RPMI7951 (cell line): ENCODE data around the gene FSHR. TPM values are rescaled to one million over a fixed set of nuclear protein-coding genes. Genes with fewer than 3 reads are reported as not detected.

Experiments used
- DNase-seq: peaks from one replicate; pipeline ENCODE4 v3.0.0-alpha.2; 2012; ENCODE audit warnings: low read depth
- total RNA-seq: library from RNA; depleted of rRNA; stranded (reverse); fragments of >200 nt; shearing (Covaris generic); gene quantifications from 2 replicates; pipeline ENCODE4 v1.2.3, GENCODE V29; 2014

FSHR gene
- total RNA-seq, 1 experiment from 2014 or later, result not detected

DNA sequence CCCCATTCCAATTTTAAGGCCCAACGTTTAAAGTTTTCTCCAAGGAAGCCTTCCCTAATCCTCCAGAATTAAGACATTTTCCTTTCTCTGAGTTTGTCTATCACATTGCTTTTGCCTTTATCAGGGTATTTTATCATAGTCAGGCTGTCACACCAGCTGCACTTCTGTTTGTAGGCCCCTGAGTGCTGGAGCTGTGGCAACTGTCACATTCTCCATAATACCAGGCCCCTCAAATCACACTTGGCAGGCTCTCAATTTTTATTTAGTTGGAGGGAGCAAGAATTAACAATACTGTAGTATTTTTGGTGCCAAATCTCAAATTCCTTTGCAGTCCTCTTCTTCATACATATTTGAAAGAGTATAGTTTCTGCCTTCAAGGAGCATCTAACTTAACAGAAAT lies 122.2 kb downstream of the FSHR start:
- DNase-seq, result no peak

DNA sequence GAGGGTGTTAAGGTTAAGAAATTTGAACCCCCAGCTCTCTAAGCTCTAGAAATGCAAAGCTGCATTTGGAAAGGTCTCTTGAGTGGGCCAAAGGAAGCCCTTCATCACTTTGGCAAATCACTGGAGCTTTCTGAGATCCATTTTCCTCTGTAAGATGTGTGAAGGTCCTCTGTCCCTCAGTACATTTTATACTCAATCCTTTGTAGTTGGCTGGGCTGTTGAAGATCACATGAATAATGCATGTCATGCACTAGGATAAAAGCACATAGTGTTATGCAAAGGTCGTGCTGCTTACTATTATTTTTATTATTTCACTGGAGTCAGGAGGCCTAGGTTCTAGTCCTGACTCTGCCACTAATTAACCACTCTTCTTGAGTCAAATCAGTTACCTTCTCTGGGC lies 124.9 kb downstream of the FSHR start:
- DNase-seq, result no peak

DNA sequence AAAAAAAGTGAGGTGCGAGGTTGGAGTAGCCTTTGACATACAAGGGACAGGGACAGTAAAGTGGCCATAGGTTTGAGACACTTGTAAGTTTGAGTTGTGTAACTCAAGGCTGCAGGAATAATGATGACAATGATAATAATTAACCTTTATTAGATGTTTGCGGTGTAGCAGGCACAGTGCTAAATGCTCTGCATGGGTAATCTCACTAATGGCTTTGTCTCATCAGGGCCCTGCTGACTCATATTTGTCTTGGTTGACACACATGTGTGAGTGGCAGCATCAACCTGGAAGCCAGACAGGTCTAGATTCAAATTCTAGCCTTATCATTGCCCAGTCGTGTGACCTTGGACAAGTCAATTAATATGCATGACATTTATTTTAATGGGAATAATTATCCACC lies 126.2 kb downstream of the FSHR start:
- DNase-seq, result no peak

DNA sequence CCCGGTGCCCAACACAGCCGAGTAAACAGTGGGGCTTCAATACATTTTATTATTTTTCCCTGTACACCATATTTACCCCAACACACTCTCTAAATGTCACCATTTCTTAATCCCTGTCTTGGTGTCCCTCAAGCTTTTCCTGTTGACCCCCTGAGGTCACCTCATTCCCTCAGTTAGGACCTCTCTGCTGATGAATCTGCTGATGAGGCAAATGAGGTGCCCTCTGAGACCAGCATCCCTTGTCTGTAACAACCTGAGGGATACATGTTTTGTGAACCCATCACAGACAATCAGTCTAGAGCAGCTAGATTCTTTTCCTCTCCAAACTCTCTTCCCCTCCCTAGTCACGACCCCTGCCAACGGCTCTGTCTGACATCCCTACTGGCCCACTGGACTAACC lies 127.6 kb downstream of the FSHR start:
- DNase-seq, result no peak

DNA sequence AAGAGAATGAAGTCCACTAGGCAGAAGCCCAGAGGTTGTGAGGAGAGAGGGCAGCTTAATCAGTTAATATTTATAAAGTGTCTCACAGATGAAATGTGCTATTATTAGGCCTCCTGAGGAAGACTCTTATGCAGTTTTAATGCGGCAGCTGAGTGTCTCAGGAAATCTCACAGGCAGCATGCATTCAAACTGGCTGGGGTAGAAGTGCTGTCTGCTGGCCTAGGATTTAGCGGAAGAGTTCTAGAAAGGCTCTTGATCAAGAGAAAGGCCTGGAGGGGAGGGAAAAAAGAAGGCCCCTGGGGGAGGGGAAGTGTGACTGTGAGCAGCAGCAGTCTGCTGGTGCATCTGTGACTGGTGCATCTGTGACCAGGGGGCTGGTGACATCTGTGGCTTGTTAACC lies 133.0 kb downstream of the FSHR start:
- no peak for DNase-seq

DNA sequence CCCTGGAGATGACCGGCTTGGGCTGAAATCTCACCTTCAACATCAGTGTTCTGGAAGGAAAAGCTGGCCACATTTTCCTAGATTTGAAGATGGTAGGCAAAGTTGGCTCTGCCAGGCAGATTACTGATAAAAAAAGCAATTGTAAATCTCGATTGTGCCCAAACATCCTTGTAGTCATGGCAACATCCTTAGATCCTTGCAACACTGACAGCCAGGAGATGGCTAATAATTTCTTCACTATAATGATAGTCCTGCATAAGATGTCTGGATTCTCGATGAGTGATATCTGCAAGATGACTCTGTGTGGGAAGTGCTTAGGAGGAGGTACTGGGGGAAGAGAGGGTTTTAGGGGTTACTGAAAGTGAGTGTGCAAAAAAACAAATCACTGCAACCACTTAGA lies 149.1 kb downstream of the FSHR start:
- DNase-seq, result no peak

DNA sequence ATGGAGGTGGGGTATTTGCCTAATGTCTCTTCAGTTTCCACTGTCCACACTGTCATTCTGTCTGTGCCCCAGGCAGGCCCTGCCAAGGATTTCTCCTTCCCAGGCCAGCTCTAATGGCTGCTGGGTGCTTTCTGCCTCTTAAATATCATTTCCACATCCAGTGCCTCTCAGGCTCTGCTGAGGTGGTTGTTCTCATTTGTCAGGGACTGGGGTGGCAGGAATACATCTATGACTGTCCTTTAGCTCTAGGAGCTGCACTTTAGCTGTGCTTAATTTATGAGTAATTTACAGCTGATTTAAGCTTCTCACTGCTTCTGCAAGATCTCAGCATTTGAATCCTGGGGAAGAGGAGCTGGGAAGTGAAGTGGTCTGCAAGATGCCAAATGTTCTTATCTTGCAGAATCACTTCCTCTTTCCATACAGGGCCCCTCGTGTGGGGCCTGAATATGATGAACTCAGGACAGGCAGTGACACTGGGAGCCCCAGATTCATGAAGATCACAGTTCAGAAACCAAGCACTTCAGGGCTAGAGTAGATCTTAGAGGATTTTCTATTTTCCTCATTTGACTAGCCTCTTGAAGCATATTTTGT lies 150.2 kb downstream of the FSHR start:
- DNase-seq, result no peak

DNA sequence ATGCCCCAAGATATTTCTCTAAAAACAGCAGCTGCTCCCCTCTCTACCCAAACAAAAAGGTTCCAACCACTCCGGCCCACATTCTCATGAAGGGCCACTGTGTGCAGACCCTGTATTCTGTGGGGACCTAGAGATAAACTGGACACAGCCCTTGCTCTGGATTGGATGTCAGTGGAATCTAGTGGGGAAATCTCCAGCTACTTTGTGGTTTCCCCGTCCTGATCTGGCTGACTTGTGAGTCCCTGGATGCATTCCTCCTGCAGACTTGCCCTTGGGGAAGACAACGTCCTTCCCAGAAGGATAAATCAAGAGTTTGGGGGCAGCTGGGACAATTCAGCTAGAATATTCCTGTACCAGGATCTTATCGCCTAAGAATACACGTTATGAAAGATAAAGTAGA lies 151.1 kb downstream of the FSHR start:
- no peak for DNase-seq

DNA sequence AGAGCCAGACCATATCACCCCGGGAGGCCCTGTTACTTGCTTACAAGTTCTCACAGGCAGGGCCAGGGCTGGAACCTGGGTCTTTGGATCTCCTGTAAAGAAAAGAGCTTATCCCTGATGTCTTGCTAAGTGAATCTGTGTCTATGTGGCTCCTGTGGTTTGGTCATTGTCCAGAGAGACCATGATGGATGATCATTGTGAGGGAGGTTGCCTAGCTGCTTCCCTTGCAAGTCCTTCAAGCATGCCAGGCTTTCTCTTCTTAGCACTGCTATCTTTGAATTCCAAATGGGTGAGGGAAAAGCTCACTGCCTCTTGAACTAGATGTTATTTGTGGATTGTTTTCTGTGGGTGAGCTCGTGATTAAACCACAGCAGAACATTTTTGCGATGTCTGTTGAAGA lies 151.6 kb downstream of the FSHR start:
- DNase-seq, result peak; percentile 1

DNA sequence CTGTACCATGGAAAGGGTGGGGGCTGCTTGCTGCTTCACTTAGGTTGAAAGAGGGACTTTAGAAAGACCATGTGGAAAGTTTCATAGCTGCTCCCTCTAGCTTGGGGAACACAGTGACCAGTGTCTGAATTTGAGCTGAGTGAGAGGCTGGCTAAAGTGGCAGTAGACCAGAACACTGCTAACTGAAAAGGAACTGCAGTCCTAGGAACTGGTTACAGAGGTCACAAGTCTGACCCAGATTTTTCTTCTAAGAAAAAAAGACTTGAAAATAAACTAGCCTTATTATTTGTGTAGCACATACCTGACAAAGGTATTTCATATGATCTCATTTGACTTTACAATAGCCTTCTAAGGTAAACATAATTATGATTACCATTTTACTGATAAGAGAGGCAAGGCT lies 153.6 kb downstream of the FSHR start:
- DNase-seq, result no peak

DNA sequence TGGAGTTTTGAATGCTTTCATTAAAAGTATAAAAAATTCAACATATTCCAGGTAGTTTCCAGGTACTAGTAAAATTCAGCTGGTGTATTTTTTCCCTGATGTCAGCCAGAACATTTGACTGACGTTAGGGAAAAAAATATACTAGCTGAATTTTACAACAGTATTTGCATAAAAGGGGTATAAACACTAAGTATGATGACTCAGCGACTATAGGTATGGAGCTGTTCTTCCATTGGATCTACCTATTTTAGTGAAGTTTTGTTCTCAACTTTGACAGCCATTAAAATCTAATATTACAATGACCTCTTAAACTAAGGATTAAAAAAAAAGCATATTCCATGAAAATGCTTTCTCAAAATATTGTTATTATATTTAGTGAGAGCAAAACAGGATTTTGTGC lies 155.9 kb downstream of the FSHR start:
- DNase-seq, result no peak

DNA sequence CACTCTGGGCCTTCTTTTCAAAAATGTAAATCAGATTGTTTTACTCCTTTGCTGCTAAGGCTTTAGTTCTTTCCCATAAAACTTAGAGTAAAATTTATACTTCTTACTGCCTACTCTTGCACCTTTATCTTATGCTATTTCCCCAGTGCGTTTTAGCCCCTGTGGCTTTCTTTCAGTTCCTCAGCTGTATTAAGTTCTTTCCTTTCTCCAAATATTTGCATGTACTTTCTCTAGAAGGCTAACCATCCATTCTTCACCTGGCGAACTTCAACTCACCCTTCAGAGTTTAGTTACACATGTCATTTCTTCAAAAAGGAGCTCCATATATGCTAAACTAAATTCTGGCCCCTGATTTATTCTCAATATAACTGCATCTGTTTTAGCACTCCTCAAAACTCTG lies 160.7 kb downstream of the FSHR start:
- DNase-seq, result no peak

DNA sequence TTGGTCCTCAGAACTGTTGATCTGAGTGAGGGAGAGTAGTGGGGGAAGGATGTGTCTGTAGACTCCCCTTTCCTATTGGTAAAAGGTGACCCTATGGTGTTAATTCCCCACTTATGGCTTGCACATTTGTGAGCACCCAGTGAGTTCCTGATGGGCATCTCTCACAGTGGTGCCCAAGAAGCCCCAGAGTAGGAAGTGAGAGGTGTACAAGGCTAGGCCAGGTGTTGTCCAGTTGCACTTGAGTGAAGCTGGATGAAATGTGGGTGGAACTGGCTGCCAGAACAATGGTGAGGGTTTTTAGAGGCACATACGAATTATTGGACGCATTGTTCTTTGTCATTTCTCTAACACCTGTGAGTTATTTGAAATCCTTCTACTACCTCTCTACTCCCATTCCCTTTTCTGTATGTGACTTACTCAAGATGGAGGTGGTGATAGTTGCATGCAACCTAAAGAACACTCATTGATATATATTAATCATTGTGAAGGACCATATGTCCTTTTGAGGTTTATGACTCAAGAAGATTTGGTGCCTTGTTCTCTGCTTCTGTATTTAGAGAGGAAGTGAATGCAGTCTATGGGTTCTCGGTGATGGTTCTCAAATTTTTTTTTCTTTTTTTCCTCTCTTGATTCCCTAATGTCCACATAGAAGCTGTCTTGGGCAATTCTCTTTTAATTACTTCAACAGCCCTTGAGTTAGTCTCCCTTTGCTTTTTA lies 162.7 kb downstream of the FSHR start:
- DNase-seq, result no peak

DNA sequence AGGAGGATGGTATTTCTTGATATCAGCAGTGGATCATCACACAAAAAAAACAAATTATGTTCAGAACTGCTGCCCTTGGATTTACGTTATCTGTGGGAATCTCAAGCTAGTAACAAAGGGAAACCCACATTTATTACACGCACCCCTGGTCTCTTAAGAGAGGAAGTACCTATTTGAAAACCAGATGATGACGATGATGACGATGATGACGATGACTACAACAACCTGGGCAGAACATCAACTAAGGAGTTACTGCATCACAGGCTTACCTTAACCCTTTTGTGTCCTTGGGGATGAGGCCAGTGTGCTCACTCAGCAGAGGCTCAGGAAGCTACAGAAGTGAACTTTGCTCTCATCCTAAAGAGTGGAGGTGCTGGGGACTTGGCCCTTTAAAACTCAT lies 169.4 kb downstream of the FSHR start:
- no peak for DNase-seq

DNA sequence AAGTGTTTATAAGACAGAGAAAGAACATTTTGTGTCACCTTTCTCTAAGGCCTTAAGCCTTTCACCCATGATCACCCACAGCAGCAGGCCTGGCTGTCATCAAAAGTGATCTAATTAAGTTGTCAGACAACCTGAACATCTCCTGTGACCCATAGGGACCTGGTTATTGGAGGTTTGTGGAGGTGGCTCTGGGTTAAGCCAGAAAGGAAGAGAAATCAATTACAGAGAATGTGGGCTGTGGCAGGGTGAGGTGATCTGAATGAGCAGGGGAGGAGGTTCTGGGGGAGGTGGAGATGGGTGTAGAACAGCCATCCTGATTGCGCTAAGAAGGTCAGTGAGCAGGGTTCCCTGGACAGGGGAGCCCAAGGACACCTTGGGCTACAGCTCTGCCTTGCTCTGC lies 170.8 kb downstream of the FSHR start:
- DNase-seq, result no peak

DNA sequence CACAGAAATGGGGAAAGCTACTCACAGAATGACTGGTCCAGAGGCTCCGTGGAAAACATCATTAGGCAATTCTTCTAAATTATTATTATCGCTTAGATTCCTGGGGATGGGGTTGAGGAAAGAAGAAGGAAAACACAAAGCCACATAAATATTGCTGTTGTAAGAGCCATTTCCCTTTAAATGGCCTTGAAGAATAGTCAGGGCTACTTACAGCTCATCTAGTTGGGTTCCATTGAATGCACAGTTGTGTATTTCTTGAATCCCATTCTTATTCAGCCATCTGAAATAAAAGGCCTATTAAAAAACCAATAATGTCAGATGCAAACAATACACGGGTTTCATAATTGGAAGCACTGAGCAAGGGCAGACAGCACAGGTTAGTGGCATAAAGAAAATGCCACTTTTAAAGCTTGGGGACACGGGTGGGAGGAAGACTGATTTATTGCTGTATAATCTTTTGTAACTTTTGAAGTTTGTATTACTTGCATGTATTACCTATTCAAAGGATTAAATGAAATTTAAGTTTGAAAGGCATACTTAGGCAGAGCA lies 171.4 kb downstream of the FSHR start:
- DNase-seq, result no peak

DNA sequence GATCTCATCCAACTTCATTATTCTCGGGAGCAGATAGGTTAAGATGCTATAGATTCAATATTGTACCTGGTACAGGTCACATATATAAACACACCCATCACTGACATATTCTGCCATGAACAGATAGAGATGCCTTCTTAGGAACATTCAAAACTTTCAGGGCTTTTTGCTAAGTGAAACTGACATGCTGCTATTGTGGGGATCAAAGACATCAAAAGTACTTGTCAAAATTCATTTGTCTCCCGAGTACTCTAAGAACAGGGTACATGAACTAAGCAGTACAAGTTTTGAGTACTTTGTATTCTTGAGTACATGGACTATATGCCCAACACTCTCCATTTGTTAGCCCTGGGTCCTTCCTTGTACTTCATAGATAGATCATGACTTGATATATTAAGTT lies 173.5 kb downstream of the FSHR start:
- DNase-seq, result no peak

DNA sequence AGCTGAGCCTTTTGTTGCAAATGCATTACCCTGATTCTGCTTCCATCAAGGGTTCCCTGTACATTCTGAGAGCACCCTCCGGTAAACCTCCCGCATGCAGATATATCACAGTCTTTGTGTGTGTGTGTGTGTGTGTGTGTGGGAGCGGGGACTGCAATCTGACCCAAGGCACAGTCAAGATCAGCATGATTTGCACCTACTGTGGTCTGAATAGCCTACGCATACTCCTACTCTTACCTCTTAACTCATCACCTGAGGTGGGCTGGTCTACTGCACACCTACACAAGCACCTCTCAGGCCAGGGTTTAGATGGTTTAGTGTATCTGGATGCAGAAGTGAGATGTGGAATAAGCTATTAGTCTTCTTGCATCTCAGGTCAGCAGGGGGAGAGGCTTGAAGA lies 174.6 kb downstream of the FSHR start:
- no peak for DNase-seq

DNA sequence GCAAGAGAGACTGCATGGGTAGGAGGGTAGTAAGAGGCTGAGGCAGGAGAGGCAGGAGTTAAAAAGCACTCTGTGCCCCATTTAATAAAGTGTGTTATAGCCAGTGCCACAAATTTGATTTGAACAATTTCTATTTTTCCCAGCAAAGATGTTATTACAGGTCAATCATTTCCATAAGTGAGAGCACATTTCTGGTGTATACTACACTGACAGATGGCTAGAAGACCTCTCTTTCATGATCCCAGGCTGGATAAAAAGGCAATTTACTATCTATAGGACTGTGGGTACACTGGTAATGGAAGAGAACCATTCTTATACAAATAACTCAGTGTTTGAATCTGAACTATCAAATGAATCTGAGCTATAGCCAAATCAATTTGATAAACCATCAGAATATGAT lies 176.2 kb downstream of the FSHR start:
- no peak for DNase-seq

DNA sequence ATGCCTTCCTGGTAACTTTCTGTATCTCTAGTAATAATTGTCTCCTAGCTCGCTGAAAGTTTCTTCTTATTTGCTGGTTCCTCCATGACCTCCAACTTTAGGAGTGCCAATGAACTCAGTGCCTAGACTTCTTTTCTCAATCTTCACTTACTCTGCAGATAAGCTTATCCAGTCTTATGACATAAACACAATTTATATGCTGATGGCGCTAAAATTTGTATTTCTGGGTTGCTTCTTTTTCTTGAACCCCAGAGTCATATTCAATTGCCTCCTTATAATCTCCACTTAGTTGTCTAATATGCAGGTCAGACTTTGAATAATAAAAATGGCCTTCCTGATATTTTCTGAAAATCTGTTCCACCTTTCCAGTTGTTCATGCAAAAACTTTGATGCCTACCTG lies 182.5 kb downstream of the FSHR start:
- DNase-seq, result no peak

DNA sequence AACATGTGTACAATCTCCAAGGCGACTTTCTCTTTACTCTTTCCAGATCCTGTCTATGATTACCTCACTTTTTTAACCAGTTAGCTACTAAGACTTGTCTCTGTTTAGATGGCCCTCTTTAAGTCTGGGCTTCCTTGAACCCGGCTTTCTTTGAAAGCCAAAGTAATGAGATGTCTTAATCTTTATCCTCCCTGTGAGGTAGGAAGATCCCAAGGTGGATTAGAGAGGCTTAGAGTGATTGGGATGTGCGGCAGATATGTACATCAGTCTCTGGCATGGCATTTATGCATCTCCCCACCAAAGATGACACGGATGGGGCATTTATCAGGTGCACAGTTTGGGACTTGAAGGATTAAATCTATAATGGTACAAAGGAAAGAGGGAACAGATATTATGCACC lies 186.3 kb downstream of the FSHR start:
- no peak for DNase-seq

DNA sequence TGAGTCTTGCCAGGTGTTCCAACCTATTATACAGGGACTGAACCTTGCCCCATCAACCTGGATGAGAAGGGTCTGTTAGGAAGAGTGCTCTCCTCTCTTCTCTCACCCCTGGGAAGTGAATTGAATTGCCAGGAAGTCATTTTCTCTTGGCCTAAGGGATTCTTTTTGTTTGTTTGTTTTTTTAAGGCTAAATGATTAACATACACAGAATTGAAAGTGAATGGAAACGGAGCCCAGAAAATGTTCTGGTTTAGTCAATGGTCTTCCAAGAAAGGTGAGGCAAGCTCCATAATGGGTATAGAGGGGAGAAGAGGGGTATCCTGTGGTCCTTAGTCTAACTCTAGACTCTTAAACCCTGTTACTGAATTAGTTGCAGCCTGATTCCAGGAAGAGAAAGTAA lies 189.1 kb downstream of the FSHR start:
- DNase-seq, result no peak

DNA sequence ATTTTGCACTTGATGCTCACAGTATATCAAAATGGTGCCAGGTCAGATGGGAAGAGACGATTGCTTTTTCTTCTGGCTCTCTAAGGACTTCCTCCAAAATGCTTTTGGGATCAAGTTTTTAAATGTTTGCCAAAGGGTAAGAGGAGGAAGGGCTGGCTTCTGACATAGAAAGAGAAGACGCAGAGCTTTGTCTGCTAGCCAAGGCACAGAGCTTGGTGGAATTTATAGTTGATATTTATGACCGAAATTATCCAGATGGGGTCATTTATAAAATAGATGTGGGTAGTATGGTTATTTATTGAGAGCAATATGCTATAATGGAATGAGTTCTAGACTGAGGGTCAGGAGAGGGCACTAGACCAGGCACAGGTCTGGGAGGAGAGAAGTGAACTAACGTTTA lies 193.3 kb downstream of the FSHR start:
- no peak for DNase-seq

DNA sequence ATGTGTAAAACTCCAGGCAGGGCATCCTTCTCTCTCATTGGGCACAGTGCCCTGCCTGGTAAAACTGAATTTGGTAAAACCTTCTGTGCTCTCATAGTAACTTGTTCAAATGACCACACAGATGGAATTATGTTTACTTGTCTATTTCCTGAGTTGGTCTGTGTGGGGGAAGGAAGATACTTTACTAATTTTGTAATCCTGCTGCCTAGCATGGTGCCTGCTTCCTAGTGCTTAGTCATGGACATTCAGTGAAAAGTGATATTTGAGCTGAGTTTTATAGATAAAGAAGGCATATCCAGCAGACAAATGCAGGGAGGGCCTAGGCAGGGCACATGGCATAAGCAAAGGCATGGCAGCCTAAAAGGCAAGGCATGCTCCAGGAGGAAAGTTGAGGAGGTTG lies 199.4 kb downstream of the FSHR start:
- DNase-seq, result no peak
